GM12878 (cell line): Measurements from ENCODE around the gene CHSY3. TPM values are rescaled to one million over a fixed set of nuclear protein-coding genes. Genes with fewer than 3 reads are reported as not detected.
A peak's percentile ranks its signal among the peaks of the same experiment; 100 is the strongest.

ENCODE experiments used
- ATAC-seq: fragments of 200-7000 bp; cut with Tn5 transposase; 3 replicates; pipeline ENCODE4 v1.9.1; 2020; ENCODE audit warnings: mild to moderate bottlenecking, moderate library complexity
- Bru-seq: library from RNA; stranded (reverse); fragments of 400-500 nt; gene quantifications from one replicate; lab custom pipeline; 2021; lab: Mats Ljungman, UMichigan
- BruChase-seq, 2 experiments: library from RNA; stranded (reverse); fragments of 400-500 nt; gene quantifications; one replicate each; lab custom pipeline; 2021; lab: Mats Ljungman, UMichigan
- BruUV-seq: library from RNA; stranded (reverse); fragments of 400-500 nt; replicated peaks from 2 replicates; lab custom pipeline; 2021; lab: Mats Ljungman, UMichigan
- CTCF ChIA-PET: fragments of 300-600 bp; sonication (Branson Sonifier 250); formaldehyde crosslinking; extraction: SDS; loops from one replicate; lab custom pipeline; 2021; ENCODE audit warnings: inconsistent platforms; lab: Yijun Ruan, JAX
- POLR2A ChIA-PET: fragments of 350-600 bp; formaldehyde crosslinking; extraction: SDS; loops from one replicate; lab custom pipeline; 2021; ENCODE audit warnings: inconsistent platforms; lab: Charles Lee
- RAD21 ChIA-PET: fragments of 300-600 bp; sonication (Branson Sonifier 250); formaldehyde crosslinking; loops from one replicate; lab custom pipeline; 2023; ENCODE audit warnings: antibody characterized with exemption; ENCODE audit not compliant: unreplicated experiment; lab: Charles Lee
- SMC1A ChIA-PET: fragments of 300-600 bp; sonication (Branson Sonifier 250); formaldehyde crosslinking; loops from one replicate; lab custom pipeline; 2023; ENCODE audit not compliant: unreplicated experiment, uncharacterized antibody; lab: Charles Lee
- DNase-seq: peaks from one replicate; pipeline ENCODE4 v3.0.0-alpha.2; 2011; ENCODE audit warnings: low read depth, low spot score
- FAIRE-seq: peaks from 3 replicates; lab custom pipeline; 2011; peaks lifted over from hg19 to GRCh38; lab: Jason Lieb, UNC
- H2AFZ ChIP-seq: 2 replicates; pipeline ENCODE4 v1.6.0; 2011; ENCODE audit warnings: low read depth, low read length, control low read depth; ENCODE audit not compliant: control insufficient read depth
- H3K27ac ChIP-seq: 2 replicates; pipeline ENCODE4 v1.5.1; 2011; ENCODE audit warnings: control low read depth; ENCODE audit not compliant: control insufficient read depth, insufficient read depth
- H3K27me3 ChIP-seq, 2 experiments: replicated peaks in 1 of 2; 2 replicates each; pipeline versions ENCODE4 v1.6.0 to v1.6.1; 2011; ENCODE audit warnings: low read length in 1 of 2; ENCODE audit not compliant: control insufficient read depth in 2 of 2, insufficient read depth in 2 of 2
- H3K36me3 ChIP-seq, 2 experiments: 2 replicates each; pipeline ENCODE4 v1.5.1; 2011; ENCODE audit warnings: low read length in 1 of 2; ENCODE audit not compliant: control insufficient read depth in 2 of 2, insufficient read depth in 2 of 2
- H3K4me1 ChIP-seq: 2 replicates; pipeline ENCODE4 v1.6.1; 2011; ENCODE audit warnings: mild to moderate bottlenecking, low read length, moderate library complexity, mixed read lengths; ENCODE audit not compliant: control insufficient read depth, insufficient read depth
- H3K4me2 ChIP-seq: 2 replicates; pipeline ENCODE4 v1.6.0; 2011; ENCODE audit warnings: control low read depth; ENCODE audit not compliant: control insufficient read depth, insufficient read depth
- H3K4me3 ChIP-seq: fragments of 200-600 bp; sonication (generic); 2 replicates; pipeline ENCODE4 v1.5.1; 2016
- H3K79me2 ChIP-seq: 2 replicates; pipeline ENCODE4 v1.6.0; 2011; ENCODE audit warnings: low read length; ENCODE audit not compliant: control insufficient read depth, insufficient read depth
- H3K9ac ChIP-seq: 2 replicates; pipeline ENCODE4 v1.8.0; 2011; ENCODE audit warnings: low read length, control low read depth, mixed read lengths; ENCODE audit not compliant: control insufficient read depth, insufficient read depth
- H3K9me3 ChIP-seq: replicated peaks from 3 replicates; pipeline ENCODE4 v1.5.1; 2011; ENCODE audit warnings: mild to moderate bottlenecking, low read length; ENCODE audit not compliant: control insufficient read depth, insufficient read depth
- H4K20me1 ChIP-seq: 2 replicates; pipeline ENCODE4 v1.6.0; 2011; ENCODE audit not compliant: control insufficient read depth, insufficient read depth
- KLF5 ChIP-seq: fragments of 450-650 bp; IDR thresholded peaks from 2 replicates; pipeline ENCODE4 v1.6.1; 2014; ENCODE audit warnings: mild to moderate bottlenecking; ENCODE audit not compliant: partially characterized antibody
- SUZ12 ChIP-seq: fragments of 200-600 bp; sonication (generic); IDR thresholded peaks from one replicate; pipeline ENCODE4 v1.6.1; 2018; ENCODE audit warnings: antibody characterized with exemption, mild to moderate bottlenecking; ENCODE audit not compliant: unreplicated experiment
- WGBS: methylation state at CpG from one replicate; pipeline ENCODE4 v1.1.6; 2016; ENCODE audit warnings: low lambda C conversion rate; ENCODE audit not compliant: insufficient replicate concordance, insufficient coverage; ENCODE audit errors: missing lambda C conversion rate; 5-methylcytosine and 5-hydroxymethylcytosine counted together
- in situ Hi-C: fragments of 300-500 bp; cut with MboI; formaldehyde crosslinking; loops from 9 replicates; pipeline ENCODE4 v1.14.3; 2018; ENCODE audit warnings: mixed read lengths
- intact Hi-C: fragments of 100-400 bp; cut with micrococcal nuclease; formaldehyde crosslinking; loops from one replicate; pipeline ENCODE4 v1.14.2; 2022; ENCODE audit not compliant: unreplicated experiment
- long read RNA-seq, 2 experiments: library from polyadenylated mRNA; unstranded; transcript quantifications; one replicate each; pipeline ENCODE4 v2.0.0, GENCODE V29; 2019 to 2020
- polyA minus RNA-seq, 3 experiments: library from RNA; depleted of rRNA, polyadenylated mRNA; stranded (reverse); fragments of >200 nt; gene quantifications; 2 replicates each; pipeline ENCODE4 v1.2.3, GENCODE V29; 2011
- polyA plus RNA-seq, 11 experiments: library from polyadenylated mRNA; depleted of rRNA in 4 of 11; unstranded in 6 of 11; stranded (reverse) in 5 of 11; fragments of >200 nt; fragmentation: Nextera tagmentation in 4 of 11; fragmentation: Illumina TruSeq in 1 of 11; extraction: Ambion mirVana in 4 of 11; extraction: Trizol in 1 of 11; gene quantifications; 1 replicate in 1 of 11; 2 replicates in 10 of 11; pipeline versions ENCODE4 v1.2.1 to v1.2.3, GENCODE V29; 2011 to 2016; ENCODE audit warnings: inconsistent platforms in 2 of 11, missing spikeins in 2 of 11, low read depth in 1 of 11
- total RNA-seq, 4 experiments: library from RNA; depleted of rRNA in 3 of 4; stranded (reverse); fragments of >200 nt in 3 of 4; fragmentation: Illumina TruSeq in 1 of 4; extraction: Trizol in 1 of 4; gene quantifications; 2 replicates each; pipeline versions ENCODE4 v1.2.1 to v1.2.3, GENCODE V29; 2013 to 2021

The CHSY3 gene
- total RNA-seq (2013; cell fraction: nucleolus; rRNA removed) = not detected in 2 replicates
- total RNA-seq (2014; rRNA removed) (not detected in 2 replicates), total RNA-seq (2014; rRNA removed; fragmentation: Illumina TruSeq; extraction: Trizol) (not detected in 2 replicates), total RNA-seq (2021) (not detected in 2 replicates), polyA plus RNA-seq (2011; rRNA removed) (not detected in 2 replicates), polyA plus RNA-seq (2014; fragmentation: Illumina TruSeq; extraction: Trizol) (not detected in 2 replicates), polyA plus RNA-seq (2014; fragmentation: Nextera tagmentation; extraction: Ambion mirVana) (not detected), polyA plus RNA-seq (2014; rRNA removed) (not detected in 2 replicates), polyA plus RNA-seq (2016; fragmentation: Nextera tagmentation; extraction: Ambion mirVana) (not detected), polyA minus RNA-seq (2011; rRNA and poly(A)+ RNA removed) (not detected in 2 replicates), Bru-seq, nascent RNA (percentile 4 among the genes with signal in this experiment), BruChase-seq, experiment 1, labeled RNA remaining after a 6-hour chase (percentile 1 among the genes with signal in this experiment), BruChase-seq, experiment 2, labeled RNA remaining after a 2-hour chase (percentile 2 among the genes with signal in this experiment)
- polyA plus RNA-seq (2011; ENCODE audit: low read depth) = not detected
- polyA plus RNA-seq (2011; cell fraction: cytosol; rRNA removed) = not detected in 2 replicates
- not detected in 2 replicates for polyA plus RNA-seq (2011; cell fraction: nucleus; rRNA removed)
- not detected in 2 replicates for polyA plus RNA-seq (2012)
- polyA minus RNA-seq (2011; cell fraction: cytosol; rRNA and poly(A)+ RNA removed) = not detected in 2 replicates
- polyA minus RNA-seq (2011; cell fraction: nucleus; rRNA and poly(A)+ RNA removed) = not detected in 2 replicates
- long read RNA-seq, experiment 1 = 0 reads
- long read RNA-seq, experiment 2 = 0 reads

- no peaks in the 10 kb centered on the region for H3K9me3 ChIP-seq
- ChIA-PET POLR2A (no interaction called here), CTCF (no interaction called here), RAD21 (no interaction called here), SMC1A (no interaction called here)
- no TSS peak for BruUV-seq
- peak within 1 kb of the TSS; percentile 11 for H2AFZ ChIP-seq
- H3K4me3 ChIP-seq = peak within 1 kb of the TSS; percentile 41; the same call in 1 of the 2 replicates
- no peaks in the 10 kb centered on the region for H3K79me2 ChIP-seq
- ATAC-seq (peak; percentile 73), FAIRE-seq (no peak), DNase-seq (no peak)
- H3K4me2 ChIP-seq = peak within 1 kb of the TSS; percentile 55; the same call in 1 of the 2 replicates
- no peaks in the 10 kb centered on the region for H4K20me1 ChIP-seq
- H3K4me1 ChIP-seq = no peaks in the 10 kb centered on the region
- H3K36me3 ChIP-seq = no peaks in the 10 kb centered on the region
- in situ Hi-C loops = no loop called here
- WGBS = 7% methylated on average over 42 of the region's 62 CpGs
- no peak within 1 kb of the TSS for H3K9ac ChIP-seq
- H3K27ac ChIP-seq = no peak within 1 kb of the TSS
- intact Hi-C loops = loop anchor here (10.0 kb wide), 1 partner anchor 251 kb away; no protein-coding TSS in a partner anchor
- peaks cover 6 to 10% of the 10 kb centered on the region in 2 experiments for H3K27me3 ChIP-seq
- TF ChIP-seq KLF5 (no peak), SUZ12 (peak; percentile 63)
These were observed at the start of gene CHSY3 for GRCh38 chr5:129904102-129904666. CHSY3 (plus strand) TSS chr5:129904465.
